Natural killer cell (primary cell): ENCODE results near the gene ITGA3. TPM values are rescaled to one million over a fixed set of nuclear protein-coding genes. Genes with fewer than 3 reads are reported as not detected.

ENCODE experiments used
- ATAC-seq, 3 donors: fragments of 150-1000 bp in 2 of 3; fragments of 200-7000 bp in 1 of 3; cut with Tn5 transposase; 1 replicate in 1 of 3; 2 replicates in 2 of 3; pipeline ENCODE4 v1.10.0; 2021; ENCODE audit warnings: mild to moderate bottlenecking in 2 of 3, moderate library complexity in 2 of 3
- DNase-seq, 2 donors: peaks; one replicate each; pipeline versions ENCODE4 v3.0.0 to v3.0.0-alpha.2; 2013 to 2021; ENCODE audit warnings: mixed read lengths in 1 of 2
- H3K27ac ChIP-seq: one replicate; pipeline ENCODE4 v1.5.1; 2013; ENCODE audit warnings: mild to moderate bottlenecking, low read length
- H3K27me3 ChIP-seq: one replicate; pipeline ENCODE4 v1.6.1; 2013; ENCODE audit warnings: low read length; ENCODE audit not compliant: control insufficient read depth, insufficient read depth
- H3K36me3 ChIP-seq: one replicate; pipeline ENCODE4 v1.6.1; 2013; ENCODE audit warnings: low read length; ENCODE audit not compliant: control insufficient read depth, insufficient read depth
- H3K4me1 ChIP-seq: one replicate; pipeline ENCODE4 v1.6.1; 2013; ENCODE audit warnings: low read length; ENCODE audit not compliant: control insufficient read depth, insufficient read depth
- H3K4me3 ChIP-seq: one replicate; pipeline ENCODE4 v1.5.1; 2013; ENCODE audit warnings: low read length
- H3K9me3 ChIP-seq: one replicate; pipeline ENCODE4 v1.6.1; 2013; ENCODE audit warnings: low read length; ENCODE audit not compliant: control insufficient read depth, insufficient read depth
- H3K27ac Mint-ChIP-seq, 2 donors: one replicate each; pipeline ENCODE4 v1.8.0; 2022; ENCODE audit warnings: mild to moderate bottlenecking in 2 of 2, mixed read lengths in 2 of 2, moderate library complexity in 1 of 2
- H3K27me3 Mint-ChIP-seq, 2 donors: one replicate each; pipeline ENCODE4 v1.8.0; 2022; ENCODE audit warnings: low read depth in 2 of 2, mixed read lengths in 2 of 2
- H3K36me3 Mint-ChIP-seq: one replicate; pipeline ENCODE4 v1.8.0; 2022; ENCODE audit warnings: mixed read lengths
- H3K4me1 Mint-ChIP-seq, 2 donors: one replicate each; pipeline ENCODE4 v1.8.0; 2022; ENCODE audit warnings: mixed read lengths in 2 of 2
- H3K4me3 Mint-ChIP-seq: one replicate; pipeline ENCODE4 v1.8.0; 2022; ENCODE audit warnings: mild to moderate bottlenecking, moderate library complexity, mixed read lengths
- H3K9me3 Mint-ChIP-seq, 2 donors: one replicate each; pipeline ENCODE4 v1.8.0; 2022; ENCODE audit warnings: mixed read lengths in 2 of 2
- WGBS: methylation state at CpG from one replicate; pipeline ENCODE4 v1.1.7; 2013; ENCODE audit warnings: missing lambda C conversion rate; ENCODE audit not compliant: insufficient coverage; 5-methylcytosine and 5-hydroxymethylcytosine counted together
- intact Hi-C: fragments of 100-400 bp; cut with micrococcal nuclease; formaldehyde crosslinking; loops from one replicate; pipeline ENCODE4 v1.14.2; 2022
- total RNA-seq, 4 donors: library from RNA; stranded (reverse); fragments of 120-200 nt in 1 of 4; gene quantifications; one replicate each; pipeline versions ENCODE4 v1.2.3 to v1.2.4, GENCODE V29; 2013 to 2022
- TF ChIP-seq, protein P1 (sequence below): fragments of 200-600 bp; IDR thresholded peaks from one replicate; pipeline ENCODE4 v1.8.0; 2022; ENCODE audit warnings: antibody characterized with exemption

ITGA3 gene
- total RNA-seq, 3 donors from 2014 or later (not counting 1 experiment from before 2014, with no cell fraction given) = 0.47 to 2.8 (median 1.4) TPM

GRCh38 chr17:50096758-50097157, 40.8 kb downstream of the ITGA3 start:
- peaks cover 50 to 56% of the 10 kb centered on the region in 2 donors for H3K4me1 Mint-ChIP-seq
- no peaks in the 10 kb centered on the region for H3K9me3 Mint-ChIP-seq
- TF ChIP-seq, protein P1, sequence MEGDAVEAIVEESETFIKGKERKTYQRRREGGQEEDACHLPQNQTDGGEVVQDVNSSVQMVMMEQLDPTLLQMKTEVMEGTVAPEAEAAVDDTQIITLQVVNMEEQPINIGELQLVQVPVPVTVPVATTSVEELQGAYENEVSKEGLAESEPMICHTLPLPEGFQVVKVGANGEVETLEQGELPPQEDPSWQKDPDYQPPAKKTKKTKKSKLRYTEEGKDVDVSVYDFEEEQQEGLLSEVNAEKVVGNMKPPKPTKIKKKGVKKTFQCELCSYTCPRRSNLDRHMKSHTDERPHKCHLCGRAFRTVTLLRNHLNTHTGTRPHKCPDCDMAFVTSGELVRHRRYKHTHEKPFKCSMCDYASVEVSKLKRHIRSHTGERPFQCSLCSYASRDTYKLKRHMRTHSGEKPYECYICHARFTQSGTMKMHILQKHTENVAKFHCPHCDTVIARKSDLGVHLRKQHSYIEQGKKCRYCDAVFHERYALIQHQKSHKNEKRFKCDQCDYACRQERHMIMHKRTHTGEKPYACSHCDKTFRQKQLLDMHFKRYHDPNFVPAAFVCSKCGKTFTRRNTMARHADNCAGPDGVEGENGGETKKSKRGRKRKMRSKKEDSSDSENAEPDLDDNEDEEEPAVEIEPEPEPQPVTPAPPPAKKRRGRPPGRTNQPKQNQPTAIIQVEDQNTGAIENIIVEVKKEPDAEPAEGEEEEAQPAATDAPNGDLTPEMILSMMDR = no peak
- no peaks in the 10 kb centered on the region for H3K36me3 Mint-ChIP-seq
- Histone ChIP-seq H3K27ac (no peak overlapping the region), H3K4me3 (no peak overlapping the region), H3K4me1 (peaks cover 52% of the 10 kb centered on the region), H3K36me3 (peaks cover 17% of the 10 kb centered on the region), H3K9me3 (no peaks in the 10 kb centered on the region), H3K27me3 (no peaks in the 10 kb centered on the region)
- no peaks in the 10 kb centered on the region for H3K27me3 Mint-ChIP-seq
- WGBS = 91% methylated on average over 3 of the region's 3 CpGs
- DNase-seq = no peak
- no peak for ATAC-seq
- intact Hi-C loops = loop anchor here (5.0 to 10.0 kb wide), 2 partner anchors 56 to 198 kb away; partner anchors contain the start of gene PPP1R9B
- H3K27ac Mint-ChIP-seq = peak overlapping the region; percentile 96 to 98
- peak overlapping the region; percentile 50 for H3K4me3 Mint-ChIP-seq

- H3K36me3 ChIP-seq = peaks cover 17% of the 10 kb centered on the region
- H3K4me1 ChIP-seq = peaks cover 55% of the 10 kb centered on the region
- intact Hi-C loops = loop anchor here (5.0 to 10.0 kb wide), 2 partner anchors 55 to 197 kb away; partner anchors contain the start of gene PPP1R9B
- ATAC-seq (no peak), DNase-seq (no peak)
- TF ChIP-seq, protein P1 = no peak
- H3K27ac ChIP-seq = no peak overlapping the region
- no peaks in the 10 kb centered on the region for H3K27me3 ChIP-seq
- H3K4me1 Mint-ChIP-seq = peaks cover 50 to 56% of the 10 kb centered on the region in 2 donors
- peak overlapping the region; percentile 17 for H3K4me3 Mint-ChIP-seq
- H3K27me3 Mint-ChIP-seq = no peaks in the 10 kb centered on the region
- no peaks in the 10 kb centered on the region for H3K36me3 Mint-ChIP-seq
- peak overlapping the region in 1 of 2 donors; percentile 96 for H3K27ac Mint-ChIP-seq
- no peak overlapping the region for H3K4me3 ChIP-seq
- no peaks in the 10 kb centered on the region for H3K9me3 Mint-ChIP-seq
- no peaks in the 10 kb centered on the region for H3K9me3 ChIP-seq
- 88% methylated on average over 7 of the region's 7 CpGs for WGBS
Observed at GRCh38 chr17:50097455-50097854, 41.5 kb downstream of the ITGA3 start.

DNA sequence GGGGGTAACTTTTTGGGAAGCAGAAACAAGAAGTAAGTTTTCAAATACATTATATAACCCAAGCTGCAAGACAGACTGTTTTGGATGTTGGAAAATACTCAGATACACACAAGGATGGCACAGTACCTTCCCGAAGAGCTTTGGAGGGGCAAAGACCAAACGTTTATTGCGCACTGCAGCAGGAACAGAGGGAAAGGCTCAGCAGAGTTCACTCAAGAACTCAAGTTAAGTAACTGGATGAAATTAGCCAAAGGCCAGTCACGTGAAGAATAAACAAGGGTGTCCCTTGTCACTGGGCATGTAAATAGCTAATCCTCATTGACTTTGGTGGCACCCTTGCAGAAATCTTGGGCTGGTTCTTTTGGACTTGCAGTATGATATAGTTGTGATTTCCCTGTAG, 42.0 kb downstream of the ITGA3 start:
- Histone ChIP-seq H3K27me3 (no peaks in the 10 kb centered on the region), H3K9me3 (no peaks in the 10 kb centered on the region), H3K36me3 (peaks cover 17% of the 10 kb centered on the region), H3K27ac (no peak overlapping the region), H3K4me1 (peaks cover 55% of the 10 kb centered on the region), H3K4me3 (no peak overlapping the region)
- intact Hi-C loops = loop anchor here (5.0 to 10.0 kb wide), 2 partner anchors 54 to 197 kb away; partner anchors contain the start of gene PPP1R9B
- Mint-ChIP-seq H3K9me3 (no peaks in the 10 kb centered on the region), H3K4me1 (peaks cover 50 to 56% of the 10 kb centered on the region in 2 donors), H3K36me3 (no peaks in the 10 kb centered on the region), H3K27me3 (no peaks in the 10 kb centered on the region), H3K4me3 (no peak overlapping the region), H3K27ac (no peak overlapping the region)
- no peak for ATAC-seq
- TF ChIP-seq, protein P1 = no peak
- 97% methylated on average over 4 of the region's 4 CpGs for WGBS
- DNase-seq = no peak

- H3K4me3 ChIP-seq = no peak overlapping the region
- H3K9me3 ChIP-seq = no peaks in the 10 kb centered on the region
- H3K36me3 ChIP-seq = peaks cover 19% of the 10 kb centered on the region
- WGBS = 94% methylated on average over 3 of the region's 4 CpGs
- ATAC-seq = no peak
- H3K27me3 ChIP-seq = no peaks in the 10 kb centered on the region
- H3K4me3 Mint-ChIP-seq = no peak overlapping the region
- H3K4me1 ChIP-seq = peaks cover 55% of the 10 kb centered on the region
- no peak overlapping the region for H3K27ac Mint-ChIP-seq
- no peaks in the 10 kb centered on the region for H3K9me3 Mint-ChIP-seq
- H3K36me3 Mint-ChIP-seq = no peaks in the 10 kb centered on the region
- no peak for DNase-seq
- intact Hi-C loops = loop anchor here (5.0 to 10.0 kb wide), 2 partner anchors 54 to 196 kb away; partner anchors contain the start of gene PPP1R9B
- H3K4me1 Mint-ChIP-seq = peaks cover 50 to 56% of the 10 kb centered on the region in 2 donors
- H3K27me3 Mint-ChIP-seq = no peaks in the 10 kb centered on the region
- H3K27ac ChIP-seq = no peak overlapping the region
- TF ChIP-seq, protein P1 = no peak
Observed at GRCh38 chr17:50098583-50098982, 42.7 kb downstream of the ITGA3 start.
